Endodermal cell (in vitro differentiated cells): ENCODE measurements around the gene MRPL36. TPM values are rescaled to one million over a fixed set of nuclear protein-coding genes. Genes with fewer than 3 reads are reported as not detected.
A peak's percentile ranks its signal among the peaks of the same experiment; 100 is the strongest.

Source experiments
- DNase-seq: peaks from one replicate; pipeline ENCODE4 v3.0.0-alpha.2; 2017
- H3K27ac ChIP-seq: 2 replicates; pipeline ENCODE4 v1.5.1; 2013; ENCODE audit warnings: mild to moderate bottlenecking, low read depth, low read length, moderate library complexity
- H3K27me3 ChIP-seq: 2 replicates; pipeline ENCODE4 v1.6.1; 2013; ENCODE audit warnings: mild to moderate bottlenecking, low read length, moderate library complexity; ENCODE audit not compliant: insufficient read depth, control insufficient read depth, poor library complexity, severe bottlenecking
- H3K36me3 ChIP-seq: 2 replicates; pipeline ENCODE4 v1.7.0; 2013; ENCODE audit warnings: mild to moderate bottlenecking, low read length, moderate library complexity; ENCODE audit not compliant: control insufficient read depth, insufficient read depth
- H3K4me1 ChIP-seq: one replicate; pipeline ENCODE4 v1.7.0; 2013; ENCODE audit warnings: low read length; ENCODE audit not compliant: control insufficient read depth, insufficient read depth
- H3K4me3 ChIP-seq: 2 replicates; pipeline ENCODE4 v1.5.1; 2013; ENCODE audit warnings: mild to moderate bottlenecking, low read length, moderate library complexity
- H3K9ac ChIP-seq: 2 replicates; pipeline ENCODE4 v1.6.1; 2013; ENCODE audit warnings: mild to moderate bottlenecking, low read length, moderate library complexity; ENCODE audit not compliant: poor library complexity, severe bottlenecking; ENCODE audit errors: extremely low read depth
- H3K9me3 ChIP-seq: 2 replicates; pipeline ENCODE4 v1.6.1; 2013; ENCODE audit warnings: mild to moderate bottlenecking, low read length, moderate library complexity; ENCODE audit not compliant: control insufficient read depth
- H3K27ac Mint-ChIP-seq: 2 replicates; pipeline ENCODE4 v1.8.0; 2020; ENCODE audit warnings: mixed read lengths
- H3K27me3 Mint-ChIP-seq: 2 replicates; pipeline ENCODE4 v1.8.0; 2021; ENCODE audit warnings: mild to moderate bottlenecking, mixed read lengths; ENCODE audit not compliant: insufficient read depth
- H3K36me3 Mint-ChIP-seq: 2 replicates; pipeline ENCODE4 v1.8.0; 2020; ENCODE audit warnings: low read depth, mixed read lengths
- H3K4me1 Mint-ChIP-seq: 2 replicates; pipeline ENCODE4 v1.8.0; 2020; ENCODE audit warnings: mixed read lengths
- H3K4me3 Mint-ChIP-seq: 2 replicates; pipeline ENCODE4 v1.8.0; 2020; ENCODE audit warnings: mild to moderate bottlenecking, moderate library complexity, mixed read lengths
- H3K9me3 Mint-ChIP-seq: 2 replicates; pipeline ENCODE4 v1.8.0; 2020; ENCODE audit warnings: mild to moderate bottlenecking, mixed read lengths
- WGBS, 2 experiments: methylation state at CpG; one replicate each; pipeline versions ENCODE4 v1.1.5 to v1.1.7; 2013; ENCODE audit warnings: missing lambda C conversion rate in 2 of 2, mixed read lengths in 1 of 2; ENCODE audit not compliant: insufficient coverage in 1 of 2, insufficient read length in 1 of 2; 5-methylcytosine and 5-hydroxymethylcytosine counted together
- total RNA-seq, 2 donors: library from RNA; stranded (reverse); fragmentation: NEBNext Ultra II Directional in 1 of 2; extraction: Animal tissue kit (Norgen Biotek cat#: 25700) in 1 of 2; gene quantifications; 2 replicates in 1 of 2; 3 replicates in 1 of 2; pipeline ENCODE4 v1.2.1, GENCODE V29; 2021
- TF ChIP-seq, protein P1 (sequence below): fragments of 200-600 bp; sonication (generic); conservative IDR thresholded peaks from 2 replicates; pipeline ENCODE4 v1.5.0; 2021; ENCODE audit warnings: antibody characterized with exemption, mild to moderate bottlenecking

The MRPL36 gene
- total RNA-seq, 2 donors from 2014 or later, result 44.0 to 49.7 TPM

DNA sequence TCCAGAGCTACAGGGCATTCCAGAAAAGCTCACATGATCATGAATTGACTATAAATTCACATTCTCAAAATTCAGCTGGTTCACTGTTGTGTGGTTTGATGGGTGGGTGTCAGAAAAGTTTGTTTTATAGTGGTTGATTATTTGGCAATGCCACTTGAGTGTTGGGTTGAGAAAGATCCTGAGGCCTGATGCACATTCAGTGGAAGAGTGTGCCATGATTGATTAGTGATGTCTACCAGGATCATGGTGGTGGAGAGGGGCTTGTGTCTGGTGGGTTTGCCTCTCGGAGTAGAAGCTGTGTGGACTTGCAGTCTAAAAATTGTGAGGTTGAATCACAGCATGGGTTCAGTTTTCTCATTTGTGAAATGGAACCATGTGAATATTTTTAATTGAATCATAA is 3.6 kb upstream of the MRPL36 start:
- Histone ChIP-seq H3K4me3 (no peak overlapping the region), H3K4me1 (no peaks in the 10 kb centered on the region), H3K27ac (no peak overlapping the region), H3K36me3 (peaks cover 59% of the 10 kb centered on the region), H3K27me3 (no peaks in the 10 kb centered on the region), H3K9ac (no peak overlapping the region), H3K9me3 (no peaks in the 10 kb centered on the region)
- H3K27me3 Mint-ChIP-seq, result no peaks in the 10 kb centered on the region
- H3K36me3 Mint-ChIP-seq, result peaks cover 58% of the 10 kb centered on the region
- TF ChIP-seq, protein P1, sequence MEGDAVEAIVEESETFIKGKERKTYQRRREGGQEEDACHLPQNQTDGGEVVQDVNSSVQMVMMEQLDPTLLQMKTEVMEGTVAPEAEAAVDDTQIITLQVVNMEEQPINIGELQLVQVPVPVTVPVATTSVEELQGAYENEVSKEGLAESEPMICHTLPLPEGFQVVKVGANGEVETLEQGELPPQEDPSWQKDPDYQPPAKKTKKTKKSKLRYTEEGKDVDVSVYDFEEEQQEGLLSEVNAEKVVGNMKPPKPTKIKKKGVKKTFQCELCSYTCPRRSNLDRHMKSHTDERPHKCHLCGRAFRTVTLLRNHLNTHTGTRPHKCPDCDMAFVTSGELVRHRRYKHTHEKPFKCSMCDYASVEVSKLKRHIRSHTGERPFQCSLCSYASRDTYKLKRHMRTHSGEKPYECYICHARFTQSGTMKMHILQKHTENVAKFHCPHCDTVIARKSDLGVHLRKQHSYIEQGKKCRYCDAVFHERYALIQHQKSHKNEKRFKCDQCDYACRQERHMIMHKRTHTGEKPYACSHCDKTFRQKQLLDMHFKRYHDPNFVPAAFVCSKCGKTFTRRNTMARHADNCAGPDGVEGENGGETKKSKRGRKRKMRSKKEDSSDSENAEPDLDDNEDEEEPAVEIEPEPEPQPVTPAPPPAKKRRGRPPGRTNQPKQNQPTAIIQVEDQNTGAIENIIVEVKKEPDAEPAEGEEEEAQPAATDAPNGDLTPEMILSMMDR, result no peak
- 92 to 100% methylated on average over 1 of the region's 1 CpG for WGBS, 2 experiments
- H3K9me3 Mint-ChIP-seq, result no peaks in the 10 kb centered on the region
- no peak overlapping the region for H3K27ac Mint-ChIP-seq
- DNase-seq, result no peak
- H3K4me3 Mint-ChIP-seq, result no peak overlapping the region
- peaks cover 9% of the 10 kb centered on the region for H3K4me1 Mint-ChIP-seq

GRCh38 chr5:1801967-1802295 is 2.3 kb upstream of the MRPL36 start:
- no peaks in the 10 kb centered on the region for H3K9me3 ChIP-seq
- Mint-ChIP-seq H3K27ac (peak overlapping the region; percentile 81), H3K4me3 (peak overlapping the region; percentile 78), H3K9me3 (no peaks in the 10 kb centered on the region), H3K4me1 (peaks cover 9% of the 10 kb centered on the region), H3K36me3 (peaks cover 53% of the 10 kb centered on the region), H3K27me3 (no peaks in the 10 kb centered on the region)
- H3K4me1 ChIP-seq, result no peaks in the 10 kb centered on the region
- TF ChIP-seq, protein P1, result no peak
- peaks cover 61% of the 10 kb centered on the region for H3K36me3 ChIP-seq
- peak overlapping the region; percentile 62 for H3K9ac ChIP-seq
- WGBS, 2 experiments, result 14 to 19% methylated on average over 7 of the region's 7 CpGs
- H3K4me3 ChIP-seq, result peak overlapping the region; percentile 97
- no peak overlapping the region for H3K27ac ChIP-seq
- no peaks in the 10 kb centered on the region for H3K27me3 ChIP-seq
- peak; percentile 68 for DNase-seq

DNA sequence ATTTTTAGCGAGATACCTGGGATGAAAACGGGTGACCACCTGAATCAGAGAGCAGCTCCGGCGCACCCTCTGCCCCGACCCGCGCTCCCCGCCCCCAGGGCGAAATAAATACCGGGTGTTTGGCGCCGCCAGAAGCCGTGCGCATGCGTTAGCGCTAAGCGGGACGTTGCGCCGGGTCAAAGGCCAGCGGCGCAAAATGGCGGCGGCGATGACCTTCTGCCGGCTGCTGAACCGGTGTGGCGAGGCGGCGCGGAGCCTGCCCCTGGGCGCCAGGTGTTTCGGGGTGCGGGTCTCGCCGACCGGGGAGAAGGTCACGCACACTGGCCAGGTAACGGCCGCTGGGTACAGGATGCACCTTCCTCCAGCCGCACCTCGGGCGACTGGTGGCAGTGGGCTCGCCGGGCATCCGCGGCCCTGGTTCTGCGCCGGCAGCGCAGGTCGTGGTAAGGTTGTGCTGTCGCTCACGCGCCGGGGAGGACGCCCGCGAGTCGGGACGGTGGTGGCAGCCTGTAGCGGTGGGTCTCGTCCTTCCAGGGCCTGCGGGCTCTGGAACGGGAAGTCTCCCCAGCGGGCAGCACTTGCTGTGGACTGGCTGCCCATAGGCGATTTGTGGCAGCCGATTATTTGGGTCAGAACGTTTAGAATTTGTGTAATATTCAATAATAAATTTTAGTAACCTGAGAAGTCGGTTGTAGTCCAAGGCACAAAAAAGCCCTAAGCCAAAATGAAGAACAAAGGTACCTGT is 1.8 kb upstream of the MRPL36 start, which contains the start of gene NDUFS6:
Gene NDUFS6, plus strand, starts transcription at position 186 of the 745 bp plus-strand sequence. Its CDS starts 11 bp downstream, at position 197.
- Mint-ChIP-seq H3K27ac (peak within 1 kb of the TSS; percentile 97), H3K9me3 (no peaks in the 10 kb centered on the region), H3K4me3 (peak within 1 kb of the TSS; percentile 78), H3K36me3 (peaks cover 51% of the 10 kb centered on the region), H3K4me1 (peaks cover 9% of the 10 kb centered on the region), H3K27me3 (no peaks in the 10 kb centered on the region)
- peak within 1 kb of the TSS; percentile 83 for H3K27ac ChIP-seq
- H3K9me3 ChIP-seq, result no peaks in the 10 kb centered on the region
- TF ChIP-seq, protein P1, result no peak
- peaks cover 60% of the 10 kb centered on the region for H3K36me3 ChIP-seq
- DNase-seq, result peak; percentile 90
- H3K4me3 ChIP-seq, result peak within 1 kb of the TSS; percentile 97
- H3K9ac ChIP-seq, result peak within 1 kb of the TSS; percentile 77
- H3K27me3 ChIP-seq, result no peaks in the 10 kb centered on the region
- H3K4me1 ChIP-seq, result no peaks in the 10 kb centered on the region
- 0% methylated on average over 32 to 69 of the region's 69 CpGs for WGBS, 2 experiments
